ENCODE results near the gene CISD2.

DNA sequence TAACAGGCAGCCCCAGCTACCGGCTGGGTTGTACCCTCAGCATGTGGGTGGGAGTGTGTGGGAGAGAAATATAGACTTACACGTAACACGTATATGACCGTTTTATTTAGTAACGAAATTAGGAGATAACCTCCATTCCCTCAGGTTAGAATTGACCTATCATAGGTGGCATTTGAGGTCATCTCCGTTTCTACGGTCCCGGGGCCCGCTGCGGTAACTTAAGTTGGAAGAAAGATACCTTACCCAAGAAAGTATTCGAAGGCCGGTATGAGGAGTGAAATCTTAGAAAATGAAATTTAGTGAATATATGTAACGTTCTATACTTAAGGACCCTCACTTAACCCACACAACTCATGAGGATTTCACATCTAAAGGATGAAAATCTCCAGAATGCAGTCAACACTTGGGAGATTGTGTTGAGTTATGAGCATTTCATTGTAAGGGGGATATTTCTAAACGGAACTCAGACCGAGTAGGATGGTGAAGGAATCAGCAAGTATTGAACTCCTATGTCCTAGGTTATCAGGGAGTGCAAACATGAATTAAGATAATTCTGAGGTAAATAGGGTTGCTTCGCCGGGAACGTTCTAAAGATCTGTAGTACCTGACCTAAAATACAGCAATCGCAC, 891 bp downstream of the CISD2 start:
- TF ChIP-seq, protein P1, sequence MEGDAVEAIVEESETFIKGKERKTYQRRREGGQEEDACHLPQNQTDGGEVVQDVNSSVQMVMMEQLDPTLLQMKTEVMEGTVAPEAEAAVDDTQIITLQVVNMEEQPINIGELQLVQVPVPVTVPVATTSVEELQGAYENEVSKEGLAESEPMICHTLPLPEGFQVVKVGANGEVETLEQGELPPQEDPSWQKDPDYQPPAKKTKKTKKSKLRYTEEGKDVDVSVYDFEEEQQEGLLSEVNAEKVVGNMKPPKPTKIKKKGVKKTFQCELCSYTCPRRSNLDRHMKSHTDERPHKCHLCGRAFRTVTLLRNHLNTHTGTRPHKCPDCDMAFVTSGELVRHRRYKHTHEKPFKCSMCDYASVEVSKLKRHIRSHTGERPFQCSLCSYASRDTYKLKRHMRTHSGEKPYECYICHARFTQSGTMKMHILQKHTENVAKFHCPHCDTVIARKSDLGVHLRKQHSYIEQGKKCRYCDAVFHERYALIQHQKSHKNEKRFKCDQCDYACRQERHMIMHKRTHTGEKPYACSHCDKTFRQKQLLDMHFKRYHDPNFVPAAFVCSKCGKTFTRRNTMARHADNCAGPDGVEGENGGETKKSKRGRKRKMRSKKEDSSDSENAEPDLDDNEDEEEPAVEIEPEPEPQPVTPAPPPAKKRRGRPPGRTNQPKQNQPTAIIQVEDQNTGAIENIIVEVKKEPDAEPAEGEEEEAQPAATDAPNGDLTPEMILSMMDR (conservative IDR thresholded peaks at IDR 0.05), result no peak
- TF ChIP-seq ZFX (IDR thresholded peaks at IDR 0.05), result no peak
